ENCODE data around the gene CDCA4.
A peak's percentile ranks its signal among the peaks of the same experiment; 100 is the strongest.

The CDCA4 gene

GRCh38 chr14:105013150-105013785, 7.6 kb downstream of the CDCA4 start:
- peak; percentile 60 for DNase-seq (ENCODE audit: low spot score)

- no peak for DNase-seq (ENCODE audit: low spot score)
Measured at GRCh38 chr14:105012171-105012985, 8.5 kb downstream of the CDCA4 start.

GRCh38 chr14:105011312-105011990, 9.4 kb downstream of the CDCA4 start:
- DNase-seq (ENCODE audit: low spot score) = no peak

GRCh38 chr14:105010891-105011291, 10.0 kb downstream of the CDCA4 start:
- no peak for DNase-seq (ENCODE audit: low spot score)

- DNase-seq (ENCODE audit: low spot score) = no peak
Measured at GRCh38 chr14:105010106-105010505, 10.8 kb downstream of the CDCA4 start.

- DNase-seq (ENCODE audit: low spot score) = no peak
Measured at GRCh38 chr14:105007593-105008264, 13.2 kb downstream of the CDCA4 start.

GRCh38 chr14:105006831-105007592, 13.9 kb downstream of the CDCA4 start:
- DNase-seq (ENCODE audit: low spot score) = no peak

- DNase-seq (ENCODE audit: low spot score) = no peak
Measured at GRCh38 chr14:105005929-105006830, 14.7 kb downstream of the CDCA4 start.

- no peak for DNase-seq (ENCODE audit: low spot score)
Measured at GRCh38 chr14:105005329-105005928, 15.5 kb downstream of the CDCA4 start.

GRCh38 chr14:104999361-104999760, 21.5 kb downstream of the CDCA4 start:
- DNase-seq (ENCODE audit: low spot score) = no peak

GRCh38 chr14:104998801-104999200, 22.1 kb downstream of the CDCA4 start:
- DNase-seq (ENCODE audit: low spot score) = no peak

GRCh38 chr14:104996483-104996882, 24.4 kb downstream of the CDCA4 start:
- DNase-seq (ENCODE audit: low spot score) = no peak

GRCh38 chr14:104996032-104996431, 24.9 kb downstream of the CDCA4 start:
- no peak for DNase-seq (ENCODE audit: low spot score)

- DNase-seq (ENCODE audit: low spot score) = no peak
Measured at GRCh38 chr14:104994978-104995377, 25.9 kb downstream of the CDCA4 start.

- no peak for DNase-seq (ENCODE audit: low spot score)
Measured at GRCh38 chr14:104993808-104994591, 26.9 kb downstream of the CDCA4 start.

- no peak for DNase-seq (ENCODE audit: low spot score)
Measured at GRCh38 chr14:104993306-104993705, 27.6 kb downstream of the CDCA4 start.

GRCh38 chr14:104992501-104992900, 28.4 kb downstream of the CDCA4 start:
- no peak for DNase-seq (ENCODE audit: low spot score)

GRCh38 chr14:104991896-104992230, 29.0 kb downstream of the CDCA4 start:
- no peak for DNase-seq (ENCODE audit: low spot score)

GRCh38 chr14:104989951-104990303, 31.0 kb downstream of the CDCA4 start:
- no peak for DNase-seq (ENCODE audit: low spot score)
